K562 (cell line): ENCODE measurements around the gene PEX6. TPM values are rescaled to one million over a fixed set of nuclear protein-coding genes. Genes with fewer than 3 reads are reported as not detected.

Experiments
- ATAC-seq: fragments of 200-7000 bp; cut with Tn5 transposase; 3 replicates; pipeline ENCODE4 v1.9.1; 2020; ENCODE audit warnings: moderate library complexity
- BruUV-seq: library from RNA; stranded (reverse); fragments of 400-500 nt; replicated peaks from 2 replicates; lab custom pipeline; 2021; lab: Mats Ljungman, UMichigan
- CTCF ChIA-PET: fragments of 300-600 bp; formaldehyde crosslinking; extraction: SDS; loops from one replicate; lab custom pipeline; 2021; ENCODE audit warnings: low intra/inter-chr PET ratio; lab: Yijun Ruan, JAX
- POLR2A ChIA-PET: fragments of 300-600, 350-650 bp; sonication (Branson Sonifier 250); formaldehyde crosslinking; extraction: SDS; loops from one replicate; lab custom pipeline; 2021; ENCODE audit warnings: antibody characterized with exemption, inconsistent platforms; lab: Yijun Ruan, JAX
- DNase-seq, 4 experiments: peaks; one replicate each; pipeline versions ENCODE4 v3.0.0 to v3.0.0-alpha.2; 2011 to 2018; ENCODE audit warnings: low spot score in 3 of 4, mixed read lengths in 3 of 4; ENCODE audit errors: extremely low read depth in 1 of 4
- FAIRE-seq: peaks from 2 replicates; lab custom pipeline; 2011; peaks lifted over from hg19 to GRCh38; lab: Jason Lieb, UNC
- H2AFZ ChIP-seq: 2 replicates; pipeline ENCODE4 v1.6.0; 2011; ENCODE audit warnings: low read depth, low read length, control low read depth, inconsistent platforms
- H3K27ac ChIP-seq: fragments of 200-600 bp; 3 replicates; pipeline ENCODE4 v1.8.0; 2011; ENCODE audit warnings: low read depth, mild to moderate bottlenecking, control low read depth, inconsistent platforms, low read length, moderate library complexity, mixed read lengths; ENCODE audit errors: extremely low read depth
- H3K27me3 ChIP-seq, 2 experiments: fragments of 300-600 bp in 1 of 2; 2 replicates in 1 of 2; 3 replicates in 1 of 2; pipeline versions ENCODE4 v1.6.0 to v1.8.0; 2011; ENCODE audit warnings: inconsistent platforms in 2 of 2, low read length in 2 of 2, mild to moderate bottlenecking in 1 of 2, mixed read lengths in 1 of 2, moderate library complexity in 1 of 2; ENCODE audit not compliant: control insufficient read depth in 2 of 2, insufficient read depth in 2 of 2
- H3K36me3 ChIP-seq: fragments of 300-600 bp; 3 replicates; pipeline ENCODE4 v1.8.0; 2011; ENCODE audit warnings: mild to moderate bottlenecking, low read length, inconsistent platforms; ENCODE audit not compliant: control insufficient read depth, insufficient read depth
- H3K4me1 ChIP-seq, 2 experiments: fragments of 200-600 bp in 1 of 2; replicated peaks in 1 of 2; 2 replicates in 1 of 2; 3 replicates in 1 of 2; pipeline versions ENCODE4 v1.5.1 to v1.8.0; 2011; ENCODE audit warnings: inconsistent platforms in 2 of 2, low read length in 2 of 2, mild to moderate bottlenecking in 1 of 2, mixed read lengths in 1 of 2, moderate library complexity in 1 of 2; ENCODE audit not compliant: control insufficient read depth in 2 of 2, insufficient read depth in 2 of 2
- H3K4me2 ChIP-seq: 2 replicates; pipeline ENCODE4 v1.6.1; 2011; ENCODE audit warnings: low read length, control low read depth, inconsistent platforms, mixed read lengths; ENCODE audit not compliant: insufficient read depth
- H3K4me3 ChIP-seq: fragments of 200-600 bp; sonication (generic), shearing (Covaris generic); 2 replicates; pipeline ENCODE4 v1.5.1; 2016; ENCODE audit warnings: control low read depth, inconsistent platforms
- H3K79me2 ChIP-seq: fragments of 200-600 bp; 3 replicates; pipeline ENCODE4 v1.8.0; 2011; ENCODE audit warnings: low read length, inconsistent platforms; ENCODE audit not compliant: control insufficient read depth, insufficient read depth
- H3K9ac ChIP-seq, 2 experiments: 2 replicates each; pipeline versions ENCODE4 v1.6.0 to v1.6.1; 2011; ENCODE audit warnings: low read depth in 2 of 2, low read length in 2 of 2, control low read depth in 1 of 2, inconsistent platforms in 1 of 2, mild to moderate bottlenecking in 1 of 2, mixed read lengths in 1 of 2; ENCODE audit not compliant: insufficient read depth in 1 of 2
- H3K9me1 ChIP-seq: one replicate; pipeline ENCODE4 v1.6.0; 2011; ENCODE audit warnings: inconsistent platforms, mild to moderate bottlenecking, low read length, moderate library complexity; ENCODE audit not compliant: control insufficient read depth, insufficient read depth
- H3K9me3 ChIP-seq: replicated peaks from 2 replicates; pipeline ENCODE4 v1.5.1; 2011; ENCODE audit warnings: low read depth, low read length, inconsistent platforms; ENCODE audit not compliant: control insufficient read depth, insufficient read depth
- H4K20me1 ChIP-seq: replicated peaks from 2 replicates; pipeline ENCODE4 v1.6.1; 2011; ENCODE audit warnings: low read length, inconsistent platforms, mixed read lengths; ENCODE audit not compliant: control insufficient read depth, insufficient read depth
- ATF7 ChIP-seq: fragments of 450-650 bp; IDR thresholded peaks from 2 replicates; pipeline ENCODE4 v1.7.1; 2014; ENCODE audit warnings: mild to moderate bottlenecking, moderate library complexity
- CSDE1 ChIP-seq, 2 experiments: fragments of 450-650 bp; IDR thresholded peaks; 2 replicates each; pipeline ENCODE4 v1.6.1; 2016; ENCODE audit warnings: mild to moderate bottlenecking in 1 of 2
- IRF1 ChIP-seq: sonication (generic); formaldehyde crosslinking; IDR thresholded peaks from 2 replicates; pipeline ENCODE4 v1.8.0; 2022; ENCODE audit warnings: missing genetic modification reagents, mild to moderate bottlenecking, borderline replicate concordance
- JUND ChIP-seq, 2 experiments: IDR thresholded peaks; 2 replicates in 1 of 2; 3 replicates in 1 of 2; pipeline ENCODE4 v1.6.1; 2011; ENCODE audit warnings: borderline replicate concordance in 2 of 2, low read depth in 2 of 2, low read length in 2 of 2, improper control_type of control experiment in 1 of 2, missing biosample characterization in 1 of 2, missing genetic modification characterization in 1 of 2, missing genetic modification reagents in 1 of 2
- KLF13 ChIP-seq: fragments of 450-650 bp; IDR thresholded peaks from 2 replicates; pipeline ENCODE4 v1.6.1; 2016; ENCODE audit warnings: missing genetic modification characterization, low read depth, mild to moderate bottlenecking, missing compliant biosample characterization, moderate library complexity, borderline replicate concordance
- SRSF1 ChIP-seq: fragments of 200-400 bp; formaldehyde crosslinking; IDR thresholded peaks from 2 replicates; pipeline ENCODE4 v1.6.1; 2017; ENCODE audit warnings: mild to moderate bottlenecking, low read depth, low read length, moderate library complexity
- TSC22D4 ChIP-seq: fragments of 450-650 bp; IDR thresholded peaks from 2 replicates; pipeline ENCODE4 v1.6.1; 2016; ENCODE audit warnings: missing genetic modification characterization, missing biosample characterization, control low read depth
- ZBTB5 ChIP-seq: fragments of 450-650 bp; IDR thresholded peaks from 2 replicates; pipeline ENCODE4 v1.6.1; 2017; ENCODE audit warnings: antibody characterized with exemption
- ZFP1 ChIP-seq: fragments of 450-650 bp; formaldehyde crosslinking; IDR thresholded peaks from 2 replicates; pipeline ENCODE4 v1.4.0; 2020; ENCODE audit warnings: mild to moderate bottlenecking, mixed read lengths
- ZNF347 ChIP-seq: fragments of 450-650 bp; formaldehyde crosslinking; IDR thresholded peaks from 2 replicates; pipeline ENCODE4 v1.4.0; 2020; ENCODE audit warnings: low read depth, mild to moderate bottlenecking, moderate library complexity
- ZSCAN32 ChIP-seq: fragments of 450-650 bp; formaldehyde crosslinking; IDR thresholded peaks from 2 replicates; pipeline ENCODE4 v1.4.0; 2020; ENCODE audit warnings: mild to moderate bottlenecking, moderate library complexity
- WGBS: fragments of 100-300 bp; shearing (Covaris generic); methylation state at CpG from one replicate; pipeline ENCODE4 v1.1.6; 2016; ENCODE audit warnings: low coverage, mixed read lengths; ENCODE audit not compliant: insufficient coverage; ENCODE audit errors: missing lambda C conversion rate; 5-methylcytosine and 5-hydroxymethylcytosine counted together
- in situ Hi-C: fragments of 300-500 bp; cut with MboI; formaldehyde crosslinking; loops from 4 replicates; pipeline ENCODE4 v1.15.0; 2018; ENCODE audit warnings: inconsistent platforms, mixed read lengths
- intact Hi-C: fragments of 100-400 bp; cut with micrococcal nuclease; formaldehyde crosslinking; loops from 2 replicates; pipeline ENCODE4 v1.14.2; 2022
- polyA plus RNA-seq, 8 experiments: library from polyadenylated mRNA; depleted of rRNA in 4 of 8; stranded (reverse) in 5 of 8; unstranded in 3 of 8; fragments of >200 nt; fragmentation: Nextera tagmentation in 2 of 8; fragmentation: Illumina TruSeq in 1 of 8; extraction: Ambion mirVana in 2 of 8; extraction: Trizol in 1 of 8; gene quantifications; 2 replicates each; pipeline versions ENCODE4 v1.2.1 to v1.2.3, GENCODE V29; 2011 to 2014; ENCODE audit warnings: inconsistent platforms in 1 of 8, missing spikeins in 1 of 8
- total RNA-seq, 7 experiments: library from RNA; depleted of rRNA in 6 of 7; stranded (reverse); fragments of >200 nt in 6 of 7; fragmentation: Illumina TruSeq in 2 of 7; extraction: Trizol in 2 of 7; gene quantifications; 2 replicates each; pipeline versions ENCODE4 v1.2.1 to v1.2.3, GENCODE V29; 2011 to 2021; ENCODE audit warnings: low replicate concordance in 1 of 7

The PEX6 gene
- total and polyA plus RNA-seq, 9 of the 15 experiments (the other 6 are each of a cell fraction or from before 2014, with no cell fraction given) = 0.17 to 20.8 (median 6.9) TPM

DNA sequence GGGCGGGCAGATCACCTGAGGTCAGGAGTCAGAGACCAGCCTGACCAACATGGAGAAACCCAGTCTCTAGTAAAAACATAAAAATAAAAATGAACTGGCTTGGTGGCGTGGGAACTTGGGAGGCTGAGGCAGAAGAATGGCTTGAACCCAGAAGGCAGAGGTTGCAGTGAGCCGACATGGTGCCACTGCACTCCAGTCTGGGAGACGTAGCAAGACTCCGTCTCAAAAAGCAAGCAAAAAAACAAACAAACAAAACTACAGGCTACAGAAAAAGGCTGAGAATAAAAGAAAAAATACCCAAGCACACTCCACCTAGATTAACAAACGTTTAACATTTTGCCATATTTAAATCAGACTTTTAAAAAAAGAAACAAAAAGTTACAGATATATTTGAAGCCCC lies 57.2 kb downstream of the PEX6 start:
- POLR2A ChIA-PET = no interaction called here
- Histone ChIP-seq H3K9me1 (no peaks in the 10 kb centered on the region), H3K9ac (no peak overlapping the region), H3K4me1 (peaks cover 13 to 19% of the 10 kb centered on the region in 2 experiments; a peak in 4 of 5 replicates), H3K27me3 (no peaks in the 10 kb centered on the region), H3K4me2 (no peak overlapping the region), H3K36me3 (no peaks in the 10 kb centered on the region), H3K79me2 (no peaks in the 10 kb centered on the region), H3K4me3 (no peak overlapping the region), H2AFZ (peak overlapping the region; percentile 58), H3K9me3 (no peaks in the 10 kb centered on the region), H4K20me1 (no peaks in the 10 kb centered on the region), H3K27ac (no peak overlapping the region)
- in situ Hi-C loops (no loop called here), intact Hi-C loops (no loop called here)
- TF ChIP-seq ZFP1 (CRISPR knock-in tag) = no peak
- TF ChIP-seq JUND (IDR thresholded peaks at IDR 0.05; ENCODE audit: borderline replicate concordance, low read depth, low read length) = no peak
- no peak for TF ChIP-seq JUND (tag; IDR thresholded peaks at IDR 0.05; ENCODE audit: borderline replicate concordance, low read depth, low read length)
- TF ChIP-seq ZNF347 = no peak
- TF ChIP-seq SRSF1 = no peak
- TF ChIP-seq KLF13 (tag) = no peak
- no peak for DNase-seq
- no TSS peak for BruUV-seq
- FAIRE-seq = no peak
- ATAC-seq = no peak
- WGBS = 52% methylated on average over 6 of the region's 6 CpGs
- CTCF ChIA-PET = no interaction called here

GRCh38 chr6:42916288-42916687 lies 62.7 kb downstream of the PEX6 start:
- H3K27me3 ChIP-seq = no peaks in the 10 kb centered on the region
- no peaks in the 10 kb centered on the region for H4K20me1 ChIP-seq
- H3K9ac ChIP-seq = no peak overlapping the region
- ChIA-PET POLR2A (interaction anchor here (0.6 to 2.4 kb wide), 5 partner anchors 10 to 139 kb away, joined by 3 to 7 read pairs (median 4); partner anchors contain the start of genes CNPY3 and PPP2R5D), CTCF (no interaction called here)
- WGBS = 30% methylated on average over 1 of the region's 1 CpG
- H3K9me1 ChIP-seq = no peaks in the 10 kb centered on the region
- H3K36me3 ChIP-seq = no peaks in the 10 kb centered on the region
- TF ChIP-seq ZBTB5 = no peak
- TF ChIP-seq IRF1 = no peak
- no peak for TF ChIP-seq ZSCAN32
- no peak for TF ChIP-seq TSC22D4
- peak; percentile 32; the same call in 1 of the 2 replicates for TF ChIP-seq ATF7
- no peak for TF ChIP-seq CSDE1 (IDR thresholded peaks at IDR 0.05)
- no peak overlapping the region for H2AFZ ChIP-seq
- in situ Hi-C loops = no loop called here
- peak in 1 of 4 experiments; percentile 9 for DNase-seq
- no peak overlapping the region for H3K4me2 ChIP-seq
- peak; percentile 37 for ATAC-seq
- no peak overlapping the region for H3K4me3 ChIP-seq
- intact Hi-C loops = no loop called here
- H3K9me3 ChIP-seq = no peaks in the 10 kb centered on the region
- no peak overlapping the region for H3K27ac ChIP-seq
- H3K4me1 ChIP-seq = peaks cover 0 to 9% of the 10 kb centered on the region in 2 experiments; a peak in 2 of 5 replicates
- FAIRE-seq = no peak
- H3K79me2 ChIP-seq = no peaks in the 10 kb centered on the region
- no TSS peak for BruUV-seq
